Thyroid gland (tissue), 4 donors: ENCODE results near the gene SORCS2. TPM values are rescaled to one million over a fixed set of nuclear protein-coding genes. Genes with fewer than 3 reads are reported as not detected.

ENCODE experiments used
- DNase-seq, 2 donors: peaks; one replicate each; pipeline ENCODE4 v3.0.0-alpha.2; 2019
- H3K27ac ChIP-seq, 3 donors: fragments of 200-600 bp; sonication (generic); 1 replicate in 2 of 3; 2 replicates in 1 of 3; pipeline ENCODE4 v1.5.1; 2016 to 2019; ENCODE audit warnings: mild to moderate bottlenecking in 1 of 3, moderate library complexity in 1 of 3
- H3K27me3 ChIP-seq: fragments of 200-600 bp; sonication (generic); one replicate; pipeline ENCODE4 v1.5.1; 2019
- H3K36me3 ChIP-seq, 2 donors: fragments of 200-600 bp; sonication (generic); one replicate each; pipeline ENCODE4 v1.5.1; 2016 to 2019
- H3K4me1 ChIP-seq, 2 donors: fragments of 200-600 bp; sonication (generic); one replicate each; pipeline ENCODE4 v1.5.1; 2017 to 2019
- H3K4me3 ChIP-seq, 3 donors: fragments of 200-600 bp; sonication (generic); replicated peaks in 1 of 3; 1 replicate in 2 of 3; 2 replicates in 1 of 3; pipeline ENCODE4 v1.5.1; 2016; ENCODE audit warnings: mild to moderate bottlenecking in 1 of 3
- H3K9me3 ChIP-seq: fragments of 200-600 bp; sonication (generic); one replicate; pipeline ENCODE4 v1.5.1; 2017
- CTCF ChIP-seq, 6 experiments: fragments of 200-600 bp in 3 of 6; fragments of 450-650 bp in 3 of 6; sonication (generic) in 3 of 6; IDR thresholded peaks; one replicate each; pipeline ENCODE4 v1.5.1; 2016 to 2019; ENCODE audit warnings: antibody characterized with exemption in 6 of 6, mild to moderate bottlenecking in 2 of 6, inconsistent platforms in 1 of 6, moderate library complexity in 1 of 6
- POLR2A ChIP-seq, 2 donors: fragments of 450-650 bp; IDR thresholded peaks; one replicate each; pipeline ENCODE4 v1.6.1; 2017; ENCODE audit warnings: antibody characterized with exemption in 2 of 2, mild to moderate bottlenecking in 2 of 2, moderate library complexity in 1 of 2
- WGBS, 2 donors: methylation state at CpG; one replicate each; pipeline ENCODE4 v1.1.5; 2017; 5-methylcytosine and 5-hydroxymethylcytosine counted together
- intact Hi-C: fragments of 100-400 bp; cut with DNase I; formaldehyde crosslinking; loops from one replicate; pipeline ENCODE4 v1.15.1; 2023
- total RNA-seq, 4 donors: library from RNA; depleted of rRNA; stranded (reverse); fragments of >200 nt; gene quantifications; one replicate each; pipeline ENCODE4 v1.2.3, GENCODE V29; 2016

Gene SORCS2
- total RNA-seq, 4 donors from 2014 or later, result 1.7 to 13.6 (median 3.6) TPM

DNA sequence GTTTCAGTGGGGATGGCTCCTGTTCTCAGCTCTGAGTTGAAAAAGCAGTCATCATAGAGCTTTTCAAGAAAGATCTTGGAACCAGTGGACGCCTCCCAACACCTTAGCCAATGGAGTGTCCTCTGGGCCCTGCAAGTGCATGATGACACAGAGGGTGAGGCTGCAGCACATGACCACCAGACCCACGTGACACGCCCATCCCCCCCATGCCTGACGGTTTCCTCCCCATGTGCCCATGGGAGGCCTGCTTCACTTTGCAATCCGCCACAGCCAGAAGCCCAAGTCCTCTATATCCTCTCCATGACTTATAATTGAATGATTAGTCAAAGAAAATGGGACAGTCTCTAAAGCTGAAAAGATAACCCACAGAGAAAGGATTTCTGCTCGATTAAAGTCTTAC, 560.3 kb downstream of the SORCS2 start:
- no peak overlapping the region for H3K4me3 ChIP-seq
- H3K9me3 ChIP-seq, result no peaks in the 10 kb centered on the region
- no peak for DNase-seq
- H3K36me3 ChIP-seq, result no peaks in the 10 kb centered on the region
- H3K4me1 ChIP-seq, result peaks cover 15% of the 10 kb centered on the region in 2 donors
- no peaks in the 10 kb centered on the region for H3K27me3 ChIP-seq
- H3K27ac ChIP-seq, result no peak overlapping the region
- 91 to 92% methylated on average over 6 of the region's 6 CpGs for WGBS, 2 donors
- intact Hi-C loops, result no loop called here
- TF ChIP-seq CTCF (IDR thresholded peaks at IDR 0.05) (no peak), POLR2A (IDR thresholded peaks at IDR 0.05) (no peak)

DNA sequence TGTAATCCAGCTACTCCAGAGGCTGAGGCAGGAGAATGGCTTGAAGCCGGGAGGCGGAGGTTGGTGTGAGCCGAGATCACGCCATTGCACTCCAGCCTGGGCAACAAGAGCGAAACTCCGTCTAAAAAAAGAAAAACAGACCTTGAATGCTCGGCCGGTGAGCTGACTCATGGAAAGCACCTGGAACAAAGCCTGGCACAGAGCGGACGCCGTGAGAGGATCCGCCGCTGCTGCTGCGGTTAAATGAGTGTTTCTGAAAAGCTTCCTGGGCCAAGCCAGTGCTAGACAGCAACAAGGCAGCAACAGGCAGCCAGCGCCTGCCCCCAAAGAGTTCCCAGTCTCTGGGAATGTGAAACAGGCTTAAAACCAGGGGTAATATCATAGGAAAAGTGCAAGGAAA, 560.9 kb downstream of the SORCS2 start:
- peak in 1 of 2 donors; percentile 21 for DNase-seq

GRCh38 chr4:7753931-7754465, 561.7 kb downstream of the SORCS2 start:
- TF ChIP-seq POLR2A (IDR thresholded peaks at IDR 0.05) (no peak), CTCF (IDR thresholded peaks at IDR 0.05) (no peak)
- no peaks in the 10 kb centered on the region for H3K9me3 ChIP-seq
- H3K4me3 ChIP-seq, result no peak overlapping the region
- H3K27me3 ChIP-seq, result no peaks in the 10 kb centered on the region
- WGBS, 2 donors, result 88 to 91% methylated on average over 15 of the region's 15 CpGs
- DNase-seq, result no peak
- intact Hi-C loops, result no loop called here
- H3K4me1 ChIP-seq, result peaks cover 15 to 18% of the 10 kb centered on the region in 2 donors
- H3K36me3 ChIP-seq, result no peaks in the 10 kb centered on the region
- no peak overlapping the region for H3K27ac ChIP-seq

More for the DNA sequence above, 560.9 kb downstream of the SORCS2 start:
- no peak overlapping the region for H3K27ac ChIP-seq
- no peak for TF ChIP-seq POLR2A (IDR thresholded peaks at IDR 0.05)
- TF ChIP-seq CTCF (IDR thresholded peaks at IDR 0.05), result no peak
- intact Hi-C loops, result no loop called here
- H3K4me3 ChIP-seq, result no peak overlapping the region
- WGBS, 2 donors, result 77 to 93% methylated on average over 15 of the region's 15 CpGs
- peaks cover 15 to 18% of the 10 kb centered on the region in 2 donors for H3K4me1 ChIP-seq
- H3K9me3 ChIP-seq, result no peaks in the 10 kb centered on the region
- no peaks in the 10 kb centered on the region for H3K27me3 ChIP-seq
- no peaks in the 10 kb centered on the region for H3K36me3 ChIP-seq

GRCh38 chr4:7754565-7755262, 562.4 kb downstream of the SORCS2 start:
- intact Hi-C loops, result no loop called here
- no peak for DNase-seq
- 91 to 93% methylated on average over 21 of the region's 21 CpGs for WGBS, 2 donors
- Histone ChIP-seq H3K4me1 (peaks cover 11 to 18% of the 10 kb centered on the region in 2 donors), H3K27me3 (no peaks in the 10 kb centered on the region), H3K9me3 (no peaks in the 10 kb centered on the region), H3K27ac (no peak overlapping the region), H3K4me3 (no peak overlapping the region), H3K36me3 (no peaks in the 10 kb centered on the region)
- TF ChIP-seq POLR2A (IDR thresholded peaks at IDR 0.05) (no peak), CTCF (IDR thresholded peaks at IDR 0.05) (no peak)

GRCh38 chr4:7755561-7755960, 563.2 kb downstream of the SORCS2 start:
- no peaks in the 10 kb centered on the region for H3K27me3 ChIP-seq
- WGBS, 2 donors, result 80 to 92% methylated on average over 15 of the region's 16 CpGs
- intact Hi-C loops, result no loop called here
- H3K27ac ChIP-seq, result no peak overlapping the region
- no peaks in the 10 kb centered on the region for H3K9me3 ChIP-seq
- no peak overlapping the region for H3K4me3 ChIP-seq
- peaks cover 5 to 10% of the 10 kb centered on the region in 2 donors for H3K4me1 ChIP-seq
- no peak for DNase-seq
- H3K36me3 ChIP-seq, result no peaks in the 10 kb centered on the region
- TF ChIP-seq CTCF (IDR thresholded peaks at IDR 0.05) (no peak), POLR2A (IDR thresholded peaks at IDR 0.05) (no peak)
